ENCODE measurements around the gene SCNN1A. TPM values are rescaled to one million over a fixed set of nuclear protein-coding genes. Genes with fewer than 3 reads are reported as not detected.

Gene SCNN1A
- total and polyA plus RNA-seq, 2 of the 13 experiments (the other 11 are each of a cell fraction or from before 2014, with no cell fraction given) = 1.5 to 14.6 TPM

GRCh38 chr12:6335451-6336078 lies 39.8 kb downstream of the SCNN1A start (continued):
- TF ChIP-seq XBP1 (CRISPR knock-in tag; IDR thresholded peaks at IDR 0.05) = no peak
- TF ChIP-seq, protein P1, sequence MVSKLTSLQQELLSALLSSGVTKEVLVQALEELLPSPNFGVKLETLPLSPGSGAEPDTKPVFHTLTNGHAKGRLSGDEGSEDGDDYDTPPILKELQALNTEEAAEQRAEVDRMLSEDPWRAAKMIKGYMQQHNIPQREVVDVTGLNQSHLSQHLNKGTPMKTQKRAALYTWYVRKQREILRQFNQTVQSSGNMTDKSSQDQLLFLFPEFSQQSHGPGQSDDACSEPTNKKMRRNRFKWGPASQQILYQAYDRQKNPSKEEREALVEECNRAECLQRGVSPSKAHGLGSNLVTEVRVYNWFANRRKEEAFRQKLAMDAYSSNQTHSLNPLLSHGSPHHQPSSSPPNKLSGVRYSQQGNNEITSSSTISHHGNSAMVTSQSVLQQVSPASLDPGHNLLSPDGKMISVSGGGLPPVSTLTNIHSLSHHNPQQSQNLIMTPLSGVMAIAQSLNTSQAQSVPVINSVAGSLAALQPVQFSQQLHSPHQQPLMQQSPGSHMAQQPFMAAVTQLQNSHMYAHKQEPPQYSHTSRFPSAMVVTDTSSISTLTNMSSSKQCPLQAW (CRISPR knock-in tag; IDR thresholded peaks at IDR 0.05) = peak; percentile 41; the same call in 1 of the 2 replicates
- no peak for TF ChIP-seq TMF1 (CRISPR knock-in tag; IDR thresholded peaks at IDR 0.05; ENCODE audit: low read depth)
- no peak for TF ChIP-seq CHD4 (IDR thresholded peaks at IDR 0.05; ENCODE audit: borderline replicate concordance, low read length)
- no peak for TF ChIP-seq ZBTB38 (CRISPR knock-in tag; IDR thresholded peaks at IDR 0.05)
- no peak for TF ChIP-seq ATAD3A (CRISPR knock-in tag; IDR thresholded peaks at IDR 0.05)
- TF ChIP-seq ZUFSP (CRISPR knock-in tag; IDR thresholded peaks at IDR 0.05; ENCODE audit: borderline replicate concordance) = no peak
- TF ChIP-seq ZNF713 (CRISPR knock-in tag; IDR thresholded peaks at IDR 0.05) = peak; percentile 89; the same call in 1 of the 2 replicates
- TF ChIP-seq E2F1 (CRISPR knock-in tag; IDR thresholded peaks at IDR 0.05) = no peak
- TF ChIP-seq, protein P2, sequence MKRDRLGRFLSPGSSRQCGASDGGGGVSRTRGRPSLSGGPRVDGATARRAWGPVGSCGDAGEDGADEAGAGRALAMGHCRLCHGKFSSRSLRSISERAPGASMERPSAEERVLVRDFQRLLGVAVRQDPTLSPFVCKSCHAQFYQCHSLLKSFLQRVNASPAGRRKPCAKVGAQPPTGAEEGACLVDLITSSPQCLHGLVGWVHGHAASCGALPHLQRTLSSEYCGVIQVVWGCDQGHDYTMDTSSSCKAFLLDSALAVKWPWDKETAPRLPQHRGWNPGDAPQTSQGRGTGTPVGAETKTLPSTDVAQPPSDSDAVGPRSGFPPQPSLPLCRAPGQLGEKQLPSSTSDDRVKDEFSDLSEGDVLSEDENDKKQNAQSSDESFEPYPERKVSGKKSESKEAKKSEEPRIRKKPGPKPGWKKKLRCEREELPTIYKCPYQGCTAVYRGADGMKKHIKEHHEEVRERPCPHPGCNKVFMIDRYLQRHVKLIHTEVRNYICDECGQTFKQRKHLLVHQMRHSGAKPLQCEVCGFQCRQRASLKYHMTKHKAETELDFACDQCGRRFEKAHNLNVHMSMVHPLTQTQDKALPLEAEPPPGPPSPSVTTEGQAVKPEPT (CRISPR knock-in tag; IDR thresholded peaks at IDR 0.05; ENCODE audit: low read depth) = no peak
- peak; percentile 10; the same call in 1 of the 2 replicates for TF ChIP-seq THAP11 (CRISPR knock-in tag; IDR thresholded peaks at IDR 0.05)
- no peak for TF ChIP-seq RELA (CRISPR knock-in tag; IDR thresholded peaks at IDR 0.05)
- no peak for TF ChIP-seq ZNF30 (CRISPR knock-in tag; IDR thresholded peaks at IDR 0.05)
- no peak for TF ChIP-seq ZNF552 (CRISPR knock-in tag; IDR thresholded peaks at IDR 0.05; ENCODE audit: borderline replicate concordance)
- no peak for TF ChIP-seq ZSCAN20 (CRISPR knock-in tag; IDR thresholded peaks at IDR 0.05; ENCODE audit: borderline replicate concordance)
- TF ChIP-seq SAP130 (CRISPR knock-in tag; IDR thresholded peaks at IDR 0.05; ENCODE audit: low read depth) = peak; percentile 52; the same call in 1 of the 2 replicates
- TF ChIP-seq, protein P3, sequence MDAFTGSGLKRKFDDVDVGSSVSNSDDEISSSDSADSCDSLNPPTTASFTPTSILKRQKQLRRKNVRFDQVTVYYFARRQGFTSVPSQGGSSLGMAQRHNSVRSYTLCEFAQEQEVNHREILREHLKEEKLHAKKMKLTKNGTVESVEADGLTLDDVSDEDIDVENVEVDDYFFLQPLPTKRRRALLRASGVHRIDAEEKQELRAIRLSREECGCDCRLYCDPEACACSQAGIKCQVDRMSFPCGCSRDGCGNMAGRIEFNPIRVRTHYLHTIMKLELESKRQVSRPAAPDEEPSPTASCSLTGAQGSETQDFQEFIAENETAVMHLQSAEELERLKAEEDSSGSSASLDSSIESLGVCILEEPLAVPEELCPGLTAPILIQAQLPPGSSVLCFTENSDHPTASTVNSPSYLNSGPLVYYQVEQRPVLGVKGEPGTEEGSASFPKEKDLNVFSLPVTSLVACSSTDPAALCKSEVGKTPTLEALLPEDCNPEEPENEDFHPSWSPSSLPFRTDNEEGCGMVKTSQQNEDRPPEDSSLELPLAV (CRISPR knock-in tag; conservative IDR thresholded peaks at IDR 0.05; ENCODE audit: low read depth) = no peak
- no peak for TF ChIP-seq ZNF773 (CRISPR knock-in tag; IDR thresholded peaks at IDR 0.05; ENCODE audit: borderline replicate concordance)
- 0 out of 2 replicates have a peak, but pooled peaks have one; percentile 14 for TF ChIP-seq ZNF777 (CRISPR knock-in tag; IDR thresholded peaks at IDR 0.05)
- 0 out of 2 replicates have a peak, but pooled peaks have one; percentile 71 for TF ChIP-seq MED13 (CRISPR knock-in tag; IDR thresholded peaks at IDR 0.05)
- no peak for TF ChIP-seq TRIM22 (IDR thresholded peaks at IDR 0.05)

All from HepG2 (cell line).